Measurements from ENCODE around the gene MELTF.

MELTF gene

DNA sequence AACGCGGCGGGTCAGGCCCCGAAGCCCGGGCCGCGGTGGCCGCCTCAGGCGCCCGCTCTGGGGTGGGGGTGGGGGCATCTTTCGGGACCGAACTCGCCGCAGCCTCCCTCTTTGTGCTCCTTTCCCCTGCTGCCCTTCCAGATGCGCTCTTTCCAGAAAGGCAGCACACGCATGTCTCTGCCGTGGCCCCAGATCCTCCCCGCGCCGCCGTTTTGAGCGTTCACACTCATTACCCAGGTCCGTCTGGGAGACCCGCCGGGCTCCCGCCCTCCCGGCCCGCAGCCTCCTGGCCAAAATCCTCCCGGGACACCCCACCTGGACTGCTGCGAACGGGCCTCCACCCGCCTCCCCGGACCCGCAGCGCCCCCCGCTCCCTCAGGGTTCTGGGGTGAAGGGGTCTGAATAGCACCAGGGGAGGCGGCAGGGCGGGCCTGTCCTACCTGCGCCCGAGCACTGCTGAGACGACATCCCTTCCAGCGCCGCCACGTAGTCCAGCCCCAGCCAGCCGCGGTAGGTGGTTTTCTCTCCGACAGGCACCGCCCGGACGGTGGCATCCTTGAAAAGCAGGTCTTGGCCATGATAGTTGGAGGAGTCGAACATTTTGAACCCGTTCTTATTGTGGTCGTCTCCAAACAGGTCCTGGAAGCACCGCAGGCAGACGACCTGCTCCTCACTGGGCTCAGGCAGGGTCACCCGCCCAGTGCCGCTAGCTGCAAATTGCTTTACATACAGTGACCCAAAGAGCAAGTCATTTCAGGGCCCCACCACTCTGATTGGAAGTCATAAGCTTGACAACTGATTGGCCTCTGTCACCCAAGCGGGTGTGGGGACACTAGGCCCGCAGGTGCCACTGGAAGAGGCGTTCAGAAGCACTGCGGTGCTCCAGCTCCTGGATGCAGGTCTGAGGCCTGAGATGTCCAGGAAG lies 25.9 kb downstream of the MELTF start:
- Histone ChIP-seq H3K27me3 (ENCODE audit: insufficient read depth, low read depth, severe bottlenecking) (no peaks in the 10 kb centered on the region), H3K4me3 (ENCODE audit: low read depth, low read length) (peak overlapping the region; percentile 52), H3K27ac (peak overlapping the region; percentile 81), H3K36me3 (no peaks in the 10 kb centered on the region), H3K9me3 (ENCODE audit: severe bottlenecking) (no peaks in the 10 kb centered on the region)
- TF ChIP-seq, protein P1, sequence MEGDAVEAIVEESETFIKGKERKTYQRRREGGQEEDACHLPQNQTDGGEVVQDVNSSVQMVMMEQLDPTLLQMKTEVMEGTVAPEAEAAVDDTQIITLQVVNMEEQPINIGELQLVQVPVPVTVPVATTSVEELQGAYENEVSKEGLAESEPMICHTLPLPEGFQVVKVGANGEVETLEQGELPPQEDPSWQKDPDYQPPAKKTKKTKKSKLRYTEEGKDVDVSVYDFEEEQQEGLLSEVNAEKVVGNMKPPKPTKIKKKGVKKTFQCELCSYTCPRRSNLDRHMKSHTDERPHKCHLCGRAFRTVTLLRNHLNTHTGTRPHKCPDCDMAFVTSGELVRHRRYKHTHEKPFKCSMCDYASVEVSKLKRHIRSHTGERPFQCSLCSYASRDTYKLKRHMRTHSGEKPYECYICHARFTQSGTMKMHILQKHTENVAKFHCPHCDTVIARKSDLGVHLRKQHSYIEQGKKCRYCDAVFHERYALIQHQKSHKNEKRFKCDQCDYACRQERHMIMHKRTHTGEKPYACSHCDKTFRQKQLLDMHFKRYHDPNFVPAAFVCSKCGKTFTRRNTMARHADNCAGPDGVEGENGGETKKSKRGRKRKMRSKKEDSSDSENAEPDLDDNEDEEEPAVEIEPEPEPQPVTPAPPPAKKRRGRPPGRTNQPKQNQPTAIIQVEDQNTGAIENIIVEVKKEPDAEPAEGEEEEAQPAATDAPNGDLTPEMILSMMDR (IDR thresholded peaks at IDR 0.05; ENCODE audit: low read depth, low read length) = no peak
- no peak for DNase-seq

DNA sequence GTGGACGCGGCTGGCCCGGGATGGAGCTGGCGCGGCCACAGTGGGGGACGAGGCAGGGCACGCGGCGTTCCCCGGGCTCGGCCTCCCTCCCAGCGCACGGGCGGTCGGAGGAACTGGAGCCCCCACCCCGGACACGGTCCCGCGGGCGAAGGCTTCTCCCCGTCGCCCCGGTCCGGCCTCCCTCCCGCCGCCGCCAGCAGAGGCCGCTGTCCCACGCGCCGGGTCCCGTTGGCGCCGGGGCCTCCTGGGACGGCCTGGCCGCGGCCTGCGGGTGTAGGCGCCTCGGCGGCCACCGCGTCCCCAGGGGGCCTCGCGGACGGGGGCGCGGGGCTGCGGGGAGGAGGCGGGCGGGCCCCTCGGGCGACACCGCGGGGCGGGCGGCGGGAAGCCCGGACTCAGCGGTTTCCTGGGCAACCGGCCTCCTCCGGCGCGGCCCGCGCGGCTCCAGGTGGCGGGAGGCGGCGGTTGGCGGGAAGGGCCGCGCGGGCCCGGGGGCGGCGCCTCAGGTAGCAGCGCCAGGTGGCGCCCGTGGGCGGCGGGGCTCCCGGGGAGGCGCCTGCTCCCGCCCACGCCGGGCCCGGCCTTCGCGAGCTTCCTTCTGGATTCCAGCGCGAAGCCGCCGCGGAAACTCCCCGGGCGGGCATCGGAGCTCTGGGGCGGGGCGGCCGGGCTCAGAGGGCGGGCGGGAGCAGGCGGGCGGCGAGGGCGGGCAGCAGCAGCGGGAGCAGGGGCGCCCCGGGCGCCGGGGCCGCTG lies 26.7 kb downstream of the MELTF start:
- no peaks in the 10 kb centered on the region for H3K27me3 ChIP-seq (ENCODE audit: insufficient read depth, low read depth, severe bottlenecking)
- TF ChIP-seq, protein P1 (IDR thresholded peaks at IDR 0.05; ENCODE audit: low read depth, low read length) = peak; percentile 56
- H3K4me3 ChIP-seq (ENCODE audit: low read depth, low read length) = peak overlapping the region; percentile 52; the same call in 1 of the 2 replicates
- H3K9me3 ChIP-seq (ENCODE audit: severe bottlenecking) = no peaks in the 10 kb centered on the region
- peak; percentile 62 for DNase-seq
- H3K36me3 ChIP-seq = no peaks in the 10 kb centered on the region
- H3K27ac ChIP-seq = peak overlapping the region; percentile 81

DNA sequence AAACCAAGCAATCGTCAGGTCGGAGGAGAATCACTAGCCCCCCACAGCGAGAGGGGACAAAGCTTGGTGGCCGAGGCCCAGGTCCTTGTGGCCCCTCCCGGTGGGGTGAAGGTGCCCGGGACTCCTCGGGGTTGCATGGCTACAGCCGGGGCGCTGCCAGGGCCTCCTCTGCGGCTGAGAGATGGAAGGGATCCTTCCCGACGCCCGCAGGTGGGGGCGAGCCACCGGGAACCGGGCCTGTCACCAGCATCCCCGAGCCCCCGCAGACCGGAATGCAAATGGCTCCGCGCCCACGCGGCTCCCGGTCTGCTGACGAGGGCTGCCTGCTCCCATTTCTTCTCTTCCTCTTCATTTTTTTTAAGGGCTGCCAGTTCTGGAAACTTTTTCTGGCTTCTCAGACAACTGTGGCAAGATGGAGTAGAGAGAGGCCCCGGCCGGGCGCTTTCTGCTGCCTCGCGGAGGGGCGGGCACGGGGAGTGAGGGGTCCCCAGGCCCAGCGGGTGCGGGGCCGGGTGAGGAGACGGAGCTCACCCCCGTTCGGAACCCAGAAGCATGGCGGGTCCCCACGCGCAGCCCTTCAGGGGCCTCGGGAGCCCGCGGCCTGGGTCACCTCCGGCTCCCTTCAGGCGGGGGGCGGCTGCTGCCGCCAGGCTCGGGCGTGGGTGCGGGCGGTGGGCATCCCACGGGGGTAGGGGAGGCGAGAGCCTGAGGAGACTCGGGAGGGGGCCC lies 27.5 kb downstream of the MELTF start:
- Histone ChIP-seq H3K9me3 (ENCODE audit: severe bottlenecking) (no peaks in the 10 kb centered on the region), H3K4me3 (ENCODE audit: low read depth, low read length) (no peak overlapping the region), H3K27ac (peak overlapping the region; percentile 59), H3K27me3 (ENCODE audit: insufficient read depth, low read depth, severe bottlenecking) (no peaks in the 10 kb centered on the region), H3K36me3 (no peaks in the 10 kb centered on the region)
- DNase-seq = no peak
- TF ChIP-seq, protein P1 (IDR thresholded peaks at IDR 0.05; ENCODE audit: low read depth, low read length) = no peak

DNA sequence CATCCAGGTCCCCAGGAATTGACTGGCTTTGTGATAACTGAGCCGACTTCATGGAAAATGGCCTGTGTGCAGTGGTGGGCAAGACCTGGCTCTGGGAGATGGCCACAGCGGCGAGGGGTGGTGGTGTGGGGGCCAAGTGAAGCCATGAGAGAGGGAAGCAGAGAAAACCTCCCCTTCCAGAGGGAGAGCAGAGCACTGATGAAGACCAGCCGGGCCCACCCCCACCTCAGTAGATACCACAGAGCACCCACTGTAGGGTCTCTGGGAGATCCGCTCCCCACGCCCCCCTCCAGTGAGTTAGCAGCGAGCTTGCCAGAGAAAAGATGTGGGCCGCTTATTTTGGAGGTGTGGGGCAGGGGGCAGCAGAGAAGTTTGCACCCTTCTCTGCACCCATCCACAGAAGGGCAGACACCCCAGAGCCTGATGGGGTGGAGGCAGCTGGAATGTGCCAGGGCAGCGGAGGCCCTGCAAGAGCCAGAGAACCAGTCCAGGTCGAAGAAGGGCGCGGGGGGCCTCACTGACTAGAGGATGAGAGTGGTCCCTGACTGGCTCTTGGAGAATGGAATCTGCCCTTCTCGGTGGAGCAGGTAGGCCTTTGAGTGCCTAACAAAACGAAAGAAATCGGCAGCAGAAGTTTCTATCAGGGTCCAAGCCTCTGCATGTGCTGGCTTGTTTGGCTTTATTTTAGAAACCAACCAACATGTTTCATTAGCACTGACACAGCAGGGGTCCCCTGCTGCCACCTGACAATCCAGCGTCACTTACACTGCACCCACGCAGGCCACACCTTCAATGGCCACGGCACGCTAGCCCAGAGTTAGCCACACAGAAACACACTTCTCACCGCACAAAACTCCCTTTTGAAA lies 28.3 kb downstream of the MELTF start:
- Histone ChIP-seq H3K27me3 (ENCODE audit: insufficient read depth, low read depth, severe bottlenecking) (no peaks in the 10 kb centered on the region), H3K36me3 (no peaks in the 10 kb centered on the region), H3K9me3 (ENCODE audit: severe bottlenecking) (no peaks in the 10 kb centered on the region), H3K27ac (no peak overlapping the region), H3K4me3 (ENCODE audit: low read depth, low read length) (no peak overlapping the region)
- DNase-seq = no peak
- TF ChIP-seq, protein P1 (IDR thresholded peaks at IDR 0.05; ENCODE audit: low read depth, low read length) = no peak

DNA sequence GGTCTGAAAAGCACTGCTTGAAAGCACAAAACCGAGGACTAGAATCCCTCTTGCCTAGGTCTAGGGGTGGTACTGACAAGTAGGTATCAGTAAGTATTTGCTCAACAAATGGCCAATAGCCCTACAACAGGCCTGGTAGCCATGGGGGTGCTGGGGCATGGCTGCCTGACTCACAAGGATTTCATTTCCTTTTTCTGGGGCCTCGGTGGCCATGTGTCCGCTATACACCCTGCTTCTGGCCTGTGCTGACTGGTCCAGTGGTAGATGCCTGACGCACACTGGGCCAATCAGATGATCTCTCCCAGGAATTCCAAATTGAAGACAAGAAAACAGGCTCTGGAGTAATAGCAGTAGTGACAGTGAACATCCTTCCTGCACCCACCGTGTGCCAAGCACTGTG lies 29.4 kb downstream of the MELTF start:
- TF ChIP-seq, protein P1 (IDR thresholded peaks at IDR 0.05; ENCODE audit: low read depth, low read length) = no peak
- Histone ChIP-seq H3K27ac (no peak overlapping the region), H3K36me3 (no peaks in the 10 kb centered on the region), H3K4me3 (ENCODE audit: low read depth, low read length) (no peak overlapping the region), H3K9me3 (ENCODE audit: severe bottlenecking) (no peaks in the 10 kb centered on the region), H3K27me3 (ENCODE audit: insufficient read depth, low read depth, severe bottlenecking) (no peaks in the 10 kb centered on the region)
- no peak for DNase-seq

All from WERI-Rb-1 (cell line).